HCT116 (cell line): ENCODE data around the gene CKMT2. TPM values are rescaled to one million over a fixed set of nuclear protein-coding genes. Genes with fewer than 3 reads are reported as not detected.

ENCODE experiments used
- ATAC-seq: fragments of 200-7000 bp; cut with Tn5 transposase; 2 replicates; pipeline ENCODE4 v1.9.1; 2020; ENCODE audit warnings: mild to moderate bottlenecking, moderate library complexity
- BruUV-seq: library from RNA; stranded (reverse); fragments of 400-500 nt; replicated peaks from 2 replicates; lab custom pipeline; 2021; lab: Mats Ljungman, UMichigan
- CTCF ChIA-PET: fragments of 300-600 bp; sonication (Branson Sonifier 250); formaldehyde crosslinking; loops from one replicate; lab custom pipeline; 2021; ENCODE audit warnings: antibody characterized with exemption; lab: Charles Lee
- POLR2A ChIA-PET: fragments of 300-600, 350-600 bp; sonication (Branson Sonifier 250); formaldehyde crosslinking; loops from one replicate; lab custom pipeline; 2021; ENCODE audit warnings: antibody characterized with exemption; lab: Charles Lee
- RAD21 ChIA-PET, 2 experiments: fragments of 300-600 bp; sonication (Branson Sonifier 250); formaldehyde crosslinking; loops; one replicate each; lab custom pipeline; 2023; ENCODE audit warnings: low total read pairs in 2 of 2; ENCODE audit not compliant: uncharacterized antibody in 2 of 2, unreplicated experiment in 2 of 2, low non-redundant PET in 1 of 2; lab: Charles Lee
- DNase-seq: peaks from one replicate; pipeline ENCODE4 v3.0.0-alpha.2; 2010; ENCODE audit warnings: low read depth, low spot score
- H2AFZ ChIP-seq: fragments of 200-600 bp; shearing (Covaris generic), sonication (generic); 2 replicates; pipeline ENCODE4 v1.6.1; 2017; ENCODE audit warnings: low read depth, mixed run types, mixed read lengths, antibody characterized with exemption, low read length; ENCODE audit not compliant: poor library complexity, severe bottlenecking
- H3K27ac ChIP-seq: 2 replicates; pipeline ENCODE4 v1.5.1; 2012; ENCODE audit warnings: low read depth, low read length
- H3K27me3 ChIP-seq: fragments of 200-600 bp; sonication (generic); 2 replicates; pipeline ENCODE4 v1.6.1; 2016; ENCODE audit warnings: mixed run types, low read length, mixed read lengths; ENCODE audit not compliant: insufficient read depth
- H3K36me3 ChIP-seq, 2 experiments: fragments of 200-500 bp in 1 of 2; fragments of 200-600 bp in 1 of 2; sonication (Bioruptor generic) in 1 of 2; sonication (generic) in 1 of 2; 2 replicates each; pipeline versions ENCODE4 v1.5.1 to v1.6.1; 2014 to 2016; ENCODE audit warnings: low read length in 2 of 2, inconsistent platforms in 1 of 2, mixed read lengths in 1 of 2, mixed run types in 1 of 2; ENCODE audit not compliant: insufficient read depth in 2 of 2, control insufficient read depth in 1 of 2
- H3K4me1 ChIP-seq, 2 experiments: fragments of 200-600 bp in 1 of 2; sonication (generic) in 1 of 2; 2 replicates each; pipeline versions ENCODE4 v1.5.1 to v1.6.1; 2012 to 2017; ENCODE audit warnings: low read length in 2 of 2, inconsistent platforms in 1 of 2, mild to moderate bottlenecking in 1 of 2, mixed read lengths in 1 of 2, mixed run types in 1 of 2, moderate library complexity in 1 of 2; ENCODE audit not compliant: insufficient read depth in 2 of 2, control insufficient read depth in 1 of 2
- H3K4me2 ChIP-seq: fragments of 200-600 bp; sonication (generic); 2 replicates; pipeline ENCODE4 v1.6.1; 2017; ENCODE audit warnings: mixed run types, low read length, mixed read lengths
- H3K4me3 ChIP-seq, 2 experiments: fragments of 200-600 bp in 1 of 2; sonication (generic) in 1 of 2; replicated peaks in 1 of 2; 2 replicates each; pipeline ENCODE4 v1.5.1; 2011 to 2016; ENCODE audit warnings: low read length in 2 of 2, control low read depth in 1 of 2, low read depth in 1 of 2, mild to moderate bottlenecking in 1 of 2, mixed read lengths in 1 of 2, mixed run types in 1 of 2
- H3K79me2 ChIP-seq: fragments of 200-600 bp; sonication (generic); 2 replicates; pipeline ENCODE4 v1.6.1; 2017; ENCODE audit warnings: mild to moderate bottlenecking, mixed run types, low read length, moderate library complexity, mixed read lengths; ENCODE audit not compliant: insufficient read depth
- H3K9ac ChIP-seq: fragments of 200-600 bp; sonication (generic); 2 replicates; pipeline ENCODE4 v1.6.1; 2016; ENCODE audit warnings: low read length, mixed read lengths
- H3K9me2 ChIP-seq: fragments of 200-600 bp; sonication (generic), shearing (Covaris generic); 2 replicates; pipeline ENCODE4 v1.6.1; 2017; ENCODE audit warnings: mixed run types, mild to moderate bottlenecking, moderate library complexity; ENCODE audit not compliant: insufficient read depth
- H3K9me3 ChIP-seq, 2 experiments: fragments of 200-500 bp in 1 of 2; fragments of 200-600 bp in 1 of 2; sonication (Bioruptor generic) in 1 of 2; sonication (generic) in 1 of 2; 2 replicates each; pipeline ENCODE4 v1.6.1; 2014 to 2017; ENCODE audit warnings: low read length in 2 of 2, mixed read lengths in 2 of 2, inconsistent platforms in 1 of 2, low read depth in 1 of 2, mild to moderate bottlenecking in 1 of 2, mixed run types in 1 of 2, moderate library complexity in 1 of 2; ENCODE audit not compliant: control insufficient read depth in 1 of 2, insufficient read depth in 1 of 2
- H4K20me1 ChIP-seq: fragments of 200-600 bp; sonication (generic), shearing (Covaris generic); 2 replicates; pipeline ENCODE4 v1.6.1; 2017; ENCODE audit warnings: mixed run types, mild to moderate bottlenecking, moderate library complexity; ENCODE audit not compliant: insufficient read depth
- ELF1 ChIP-seq: IDR thresholded peaks from 2 replicates; pipeline ENCODE4 v1.6.1; 2012; ENCODE audit warnings: low read depth, borderline replicate concordance
- EZH2 ChIP-seq: fragments of 200-600 bp; sonication (generic); IDR thresholded peaks from 2 replicates; pipeline ENCODE4 v1.6.1; 2017; ENCODE audit warnings: antibody characterized with exemption, mixed run types
- FOSL1 ChIP-seq: IDR thresholded peaks from 2 replicates; pipeline ENCODE4 v1.6.1; 2012; ENCODE audit warnings: low read depth
- JUND ChIP-seq: IDR thresholded peaks from 2 replicates; pipeline ENCODE4 v1.6.1; 2012
- POLR2AphosphoS5 ChIP-seq: IDR thresholded peaks from 2 replicates; pipeline ENCODE4 v1.6.1; 2011; ENCODE audit warnings: mild to moderate bottlenecking, low read depth, low read length, moderate library complexity
- SIN3A ChIP-seq: IDR thresholded peaks from 2 replicates; pipeline ENCODE4 v1.6.1; 2012; ENCODE audit warnings: low read depth
- SRF ChIP-seq: IDR thresholded peaks from 2 replicates; pipeline ENCODE4 v1.6.1; 2012; ENCODE audit warnings: low read depth
- YY1 ChIP-seq: IDR thresholded peaks from 2 replicates; pipeline ENCODE4 v1.6.1; 2011; ENCODE audit warnings: low read length, low read depth, moderate library complexity, mild to moderate bottlenecking; ENCODE audit not compliant: insufficient replicate concordance; ENCODE audit errors: extremely low read depth
- intact Hi-C: fragments of 100-400 bp; cut with micrococcal nuclease; formaldehyde crosslinking; loops from 2 replicates; pipeline ENCODE4 v1.10.0; 2022
- total RNA-seq: library from RNA; stranded (reverse); gene quantifications from one replicate; pipeline ENCODE4 v1.2.1, GENCODE V29; 2021; ENCODE audit not compliant: unreplicated experiment
- TF ChIP-seq, protein P1 (sequence below), 3 experiments: fragments of 200-600 bp in 1 of 3; sonication (generic) in 1 of 3; IDR thresholded peaks in 2 of 3; conservative IDR thresholded peaks in 1 of 3; 2 replicates each; pipeline ENCODE4 v1.5.1; 2012 to 2017; ENCODE audit warnings: low read depth in 2 of 3, low read length in 2 of 3, antibody characterized with exemption in 1 of 3, borderline replicate concordance in 1 of 3, control low read depth in 1 of 3, mild to moderate bottlenecking in 1 of 3, mixed read lengths in 1 of 3, mixed run types in 1 of 3, moderate library complexity in 1 of 3; ENCODE audit not compliant: insufficient read depth in 1 of 3

The CKMT2 gene
- total RNA-seq, 1 experiment from 2014 or later, result not detected

DNA sequence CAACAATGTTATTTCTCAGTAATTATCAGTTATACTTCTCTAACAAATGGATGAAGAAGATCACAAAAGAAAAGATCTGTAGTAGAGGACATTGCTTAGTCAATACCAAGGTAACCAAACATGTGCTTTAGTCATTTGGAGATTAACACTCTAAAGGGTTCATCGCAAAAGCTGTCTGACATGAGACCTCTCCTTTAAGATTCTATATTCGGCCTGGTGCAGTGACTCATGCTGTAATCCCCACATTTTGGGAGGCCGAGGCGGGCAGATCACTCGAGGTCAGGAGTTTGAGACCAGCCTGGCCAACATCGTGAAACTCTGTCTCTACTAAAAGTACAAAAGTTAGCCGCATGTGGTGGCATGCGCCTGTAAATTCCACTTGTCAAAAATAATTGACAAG is 18.3 kb upstream of the CKMT2 start:
- ATAC-seq (no peak), DNase-seq (no peak)
- H3K9ac ChIP-seq, result no peak overlapping the region
- H3K4me1 ChIP-seq, result peaks cover 0 to 20% of the 10 kb centered on the region in 2 experiments; a peak in 2 of 4 replicates
- H2AFZ ChIP-seq, result no peak overlapping the region
- no peak overlapping the region for H3K4me2 ChIP-seq
- no peak overlapping the region for H3K27ac ChIP-seq
- H3K79me2 ChIP-seq, result no peaks in the 10 kb centered on the region
- H3K9me2 ChIP-seq, result no peaks in the 10 kb centered on the region
- POLR2A ChIA-PET, result no interaction called here
- no peaks in the 10 kb centered on the region for H3K36me3 ChIP-seq
- no TSS peak for BruUV-seq
- no peak overlapping the region for H3K4me3 ChIP-seq
- CTCF ChIA-PET, result no interaction called here
- TF ChIP-seq ELF1 (no peak), POLR2AphosphoS5 (no peak), SRF (no peak), YY1 (no peak), EZH2 (no peak), SIN3A (no peak)
- TF ChIP-seq, protein P1, sequence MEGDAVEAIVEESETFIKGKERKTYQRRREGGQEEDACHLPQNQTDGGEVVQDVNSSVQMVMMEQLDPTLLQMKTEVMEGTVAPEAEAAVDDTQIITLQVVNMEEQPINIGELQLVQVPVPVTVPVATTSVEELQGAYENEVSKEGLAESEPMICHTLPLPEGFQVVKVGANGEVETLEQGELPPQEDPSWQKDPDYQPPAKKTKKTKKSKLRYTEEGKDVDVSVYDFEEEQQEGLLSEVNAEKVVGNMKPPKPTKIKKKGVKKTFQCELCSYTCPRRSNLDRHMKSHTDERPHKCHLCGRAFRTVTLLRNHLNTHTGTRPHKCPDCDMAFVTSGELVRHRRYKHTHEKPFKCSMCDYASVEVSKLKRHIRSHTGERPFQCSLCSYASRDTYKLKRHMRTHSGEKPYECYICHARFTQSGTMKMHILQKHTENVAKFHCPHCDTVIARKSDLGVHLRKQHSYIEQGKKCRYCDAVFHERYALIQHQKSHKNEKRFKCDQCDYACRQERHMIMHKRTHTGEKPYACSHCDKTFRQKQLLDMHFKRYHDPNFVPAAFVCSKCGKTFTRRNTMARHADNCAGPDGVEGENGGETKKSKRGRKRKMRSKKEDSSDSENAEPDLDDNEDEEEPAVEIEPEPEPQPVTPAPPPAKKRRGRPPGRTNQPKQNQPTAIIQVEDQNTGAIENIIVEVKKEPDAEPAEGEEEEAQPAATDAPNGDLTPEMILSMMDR (IDR thresholded peaks at IDR 0.05 in 2 of 3, conservative IDR thresholded peaks at IDR 0.05 in 1 of 3; ENCODE audit: borderline replicate concordance in 1 of 3, insufficient read depth in 1 of 3, low read depth in 2 of 3, low read length in 2 of 3), result no peak
- H3K27me3 ChIP-seq, result no peaks in the 10 kb centered on the region
- RAD21 ChIA-PET, result interaction anchor here in 1 of 2 experiments (0.6 kb wide), 1 partner anchor 1001 kb away, joined by 4 read pairs; no protein-coding TSS in a partner anchor
- no peaks in the 10 kb centered on the region for H3K9me3 ChIP-seq
- no peaks in the 10 kb centered on the region for H4K20me1 ChIP-seq
- intact Hi-C loops, result no loop called here

DNA sequence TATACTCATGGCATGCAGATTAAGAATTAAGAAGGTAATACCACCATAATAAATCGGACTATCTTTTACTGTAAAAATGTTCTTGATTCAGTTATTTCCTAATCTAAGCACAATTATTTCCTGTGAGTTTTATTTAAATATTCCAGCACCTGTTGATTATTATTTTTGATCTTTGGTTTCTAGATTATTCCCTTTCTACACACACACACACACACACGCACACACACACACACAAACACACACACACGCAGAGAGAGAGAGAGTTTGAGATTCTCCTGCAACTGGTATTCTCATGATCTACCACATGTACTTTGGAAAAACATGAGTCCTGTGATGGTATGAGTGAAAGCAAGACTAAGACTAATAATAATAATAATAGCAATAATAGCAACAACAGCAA is 17.0 kb upstream of the CKMT2 start:
- H3K36me3 ChIP-seq, result no peaks in the 10 kb centered on the region
- no peak overlapping the region for H3K27ac ChIP-seq
- H3K9me2 ChIP-seq, result no peaks in the 10 kb centered on the region
- no peaks in the 10 kb centered on the region for H4K20me1 ChIP-seq
- H3K4me3 ChIP-seq, result no peak overlapping the region
- no peaks in the 10 kb centered on the region for H3K9me3 ChIP-seq
- ATAC-seq (no peak), DNase-seq (no peak)
- H3K4me2 ChIP-seq, result no peak overlapping the region
- intact Hi-C loops, result no loop called here
- ChIA-PET RAD21 (no interaction called here), CTCF (no interaction called here), POLR2A (no interaction called here)
- no peaks in the 10 kb centered on the region for H3K79me2 ChIP-seq
- H2AFZ ChIP-seq, result no peak overlapping the region
- peaks cover 0 to 15% of the 10 kb centered on the region in 2 experiments; a peak in 2 of 4 replicates for H3K4me1 ChIP-seq
- no TSS peak for BruUV-seq
- no peak overlapping the region for H3K9ac ChIP-seq
- no peaks in the 10 kb centered on the region for H3K27me3 ChIP-seq
- TF ChIP-seq JUND, result no peak
- TF ChIP-seq, protein P1 (IDR thresholded peaks at IDR 0.05 in 2 of 3, conservative IDR thresholded peaks at IDR 0.05 in 1 of 3; ENCODE audit: borderline replicate concordance in 1 of 3, insufficient read depth in 1 of 3, low read depth in 2 of 3, low read length in 2 of 3), result no peak
- no peak for TF ChIP-seq FOSL1
